GM12872 (cell line): Measurements from ENCODE around the gene MSRB1.

ENCODE experiments used
- CTCF ChIP-seq: IDR thresholded peaks from 3 replicates; pipeline ENCODE4 v1.5.1; 2011; ENCODE audit warnings: low read depth, mild to moderate bottlenecking, low read length, moderate library complexity; ENCODE audit not compliant: insufficient read depth

The MSRB1 gene

GRCh38 chr16:1976951-1977874, 34.2 kb upstream of the MSRB1 start:
- TF ChIP-seq CTCF, result no peak

- TF ChIP-seq CTCF, result no peak
These were observed 33.2 kb upstream of the MSRB1 start for GRCh38 chr16:1976216-1976520.

GRCh38 chr16:1975432-1976215, 32.6 kb upstream of the MSRB1 start:
- TF ChIP-seq CTCF, result no peak

- no peak for TF ChIP-seq CTCF
These were observed 31.4 kb upstream of the MSRB1 start for GRCh38 chr16:1974157-1975070.

GRCh38 chr16:1973461-1974156, 30.6 kb upstream of the MSRB1 start:
- no peak for TF ChIP-seq CTCF

- TF ChIP-seq CTCF, result no peak
These were observed 29.5 kb upstream of the MSRB1 start for GRCh38 chr16:1972490-1972877.
